GM23338 (cell line): ENCODE data around the gene RSPH1.

ENCODE experiments used
- CREB1 ChIP-seq: fragments of 250-450 bp; sonication (Bioruptor Pico); IDR thresholded peaks from 2 replicates; pipeline ENCODE4 v1.5.0; 2020; ENCODE audit warnings: low read depth, mild to moderate bottlenecking, moderate library complexity
- EZH2 ChIP-seq: fragments of 200-600 bp; sonication (generic); IDR thresholded peaks from one replicate; pipeline ENCODE4 v1.8.0; 2017; ENCODE audit warnings: antibody characterized with exemption, mild to moderate bottlenecking, low read depth; ENCODE audit not compliant: unreplicated experiment
- EZH2phosphoT487 ChIP-seq: fragments of 200-600 bp; sonication (generic); IDR thresholded peaks from one replicate; pipeline ENCODE4 v1.8.1; 2018; ENCODE audit warnings: antibody characterized with exemption; ENCODE audit not compliant: unreplicated experiment
- JUNB ChIP-seq: IDR thresholded peaks from one replicate; pipeline ENCODE4 v1.6.1; 2016; ENCODE audit warnings: antibody characterized with exemption; ENCODE audit not compliant: unreplicated experiment
- POLR2AphosphoS5 ChIP-seq: IDR thresholded peaks from 2 replicates; pipeline ENCODE4 v1.6.1; 2016; ENCODE audit warnings: antibody characterized with exemption, low read depth
- ZNF331 ChIP-seq: fragments of 250-450 bp; sonication (Bioruptor Pico); IDR thresholded peaks from 2 replicates; pipeline ENCODE4 v1.5.0; 2020; ENCODE audit warnings: low read depth, mild to moderate bottlenecking, moderate library complexity
- TF ChIP-seq, protein P1 (sequence below), 2 experiments: fragments of 200-600 bp in 1 of 2; sonication (generic) in 1 of 2; conservative IDR thresholded peaks; 2 replicates each; pipeline versions ENCODE4 v1.5.1 to v1.6.1; 2016 to 2017; ENCODE audit warnings: antibody characterized with exemption in 2 of 2, low read depth in 2 of 2, mild to moderate bottlenecking in 2 of 2, moderate library complexity in 1 of 2

GRCh38 chr21:42439284-42440186 lies 56.5 kb downstream of the RSPH1 start:
- TF ChIP-seq, protein P1, sequence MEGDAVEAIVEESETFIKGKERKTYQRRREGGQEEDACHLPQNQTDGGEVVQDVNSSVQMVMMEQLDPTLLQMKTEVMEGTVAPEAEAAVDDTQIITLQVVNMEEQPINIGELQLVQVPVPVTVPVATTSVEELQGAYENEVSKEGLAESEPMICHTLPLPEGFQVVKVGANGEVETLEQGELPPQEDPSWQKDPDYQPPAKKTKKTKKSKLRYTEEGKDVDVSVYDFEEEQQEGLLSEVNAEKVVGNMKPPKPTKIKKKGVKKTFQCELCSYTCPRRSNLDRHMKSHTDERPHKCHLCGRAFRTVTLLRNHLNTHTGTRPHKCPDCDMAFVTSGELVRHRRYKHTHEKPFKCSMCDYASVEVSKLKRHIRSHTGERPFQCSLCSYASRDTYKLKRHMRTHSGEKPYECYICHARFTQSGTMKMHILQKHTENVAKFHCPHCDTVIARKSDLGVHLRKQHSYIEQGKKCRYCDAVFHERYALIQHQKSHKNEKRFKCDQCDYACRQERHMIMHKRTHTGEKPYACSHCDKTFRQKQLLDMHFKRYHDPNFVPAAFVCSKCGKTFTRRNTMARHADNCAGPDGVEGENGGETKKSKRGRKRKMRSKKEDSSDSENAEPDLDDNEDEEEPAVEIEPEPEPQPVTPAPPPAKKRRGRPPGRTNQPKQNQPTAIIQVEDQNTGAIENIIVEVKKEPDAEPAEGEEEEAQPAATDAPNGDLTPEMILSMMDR (conservative IDR thresholded peaks at IDR 0.05; ENCODE audit: low read depth in 2 of 2), result no peak
- TF ChIP-seq POLR2AphosphoS5 (no peak), ZNF331 (CRISPR knock-in tag) (no peak), EZH2 (no peak), CREB1 (CRISPR knock-in tag) (no peak), JUNB (no peak), EZH2phosphoT487 (no peak)
